C1 segment of cervical spinal cord (tissue), 14 donors: Measurements from ENCODE around the gene ADIPOR2.
"Not testable (repeated sequence)": the region's sequence is repeated elsewhere in the genome, so short reads cannot be mapped to it uniquely, and the experiment has no call there.

Experiments used
- DNase-seq, 14 donors: peaks; one replicate each; lab custom pipeline; 2025; lab: John Stamatoyannopoulos, UW

Gene ADIPOR2

GRCh38 chr12:1732914-1733313 is 42.0 kb downstream of the ADIPOR2 start:
- no peak for DNase-seq

- DNase-seq: not testable (repeated sequence)
Measured at GRCh38 chr12:1733712-1734111, 42.8 kb downstream of the ADIPOR2 start.

GRCh38 chr12:1737652-1738286 is 46.9 kb downstream of the ADIPOR2 start:
- no peak for DNase-seq

GRCh38 chr12:1738446-1738845 is 47.6 kb downstream of the ADIPOR2 start:
- DNase-seq: no peak

- no peak for DNase-seq
Measured at GRCh38 chr12:1739368-1739767, 48.5 kb downstream of the ADIPOR2 start.

- DNase-seq: no peak
Measured at GRCh38 chr12:1740161-1740948, 49.5 kb downstream of the ADIPOR2 start.

GRCh38 chr12:1741154-1741949 is 50.5 kb downstream of the ADIPOR2 start:
- no peak for DNase-seq

- no peak for DNase-seq
Measured at GRCh38 chr12:1744932-1745331, 54.1 kb downstream of the ADIPOR2 start.

- DNase-seq: no peak
Measured at GRCh38 chr12:1747609-1748008, 56.7 kb downstream of the ADIPOR2 start.

- DNase-seq: no peak
Measured at GRCh38 chr12:1749019-1749418, 58.1 kb downstream of the ADIPOR2 start.

- DNase-seq: no peak
Measured at GRCh38 chr12:1750300-1750699, 59.4 kb downstream of the ADIPOR2 start.

GRCh38 chr12:1758376-1758775 is 67.5 kb downstream of the ADIPOR2 start:
- no peak for DNase-seq

GRCh38 chr12:1758887-1759286 is 68.0 kb downstream of the ADIPOR2 start:
- DNase-seq: no peak

- no peak for DNase-seq
Measured at GRCh38 chr12:1760566-1761382, 69.9 kb downstream of the ADIPOR2 start.

GRCh38 chr12:1761857-1762256 is 71.0 kb downstream of the ADIPOR2 start:
- no peak for DNase-seq

- DNase-seq: no peak
Measured at GRCh38 chr12:1763153-1763552, 72.3 kb downstream of the ADIPOR2 start.

- no peak for DNase-seq
Measured at GRCh38 chr12:1766110-1766509, 75.2 kb downstream of the ADIPOR2 start.

GRCh38 chr12:1767407-1768090 is 76.7 kb downstream of the ADIPOR2 start:
- DNase-seq: no peak

- no peak for DNase-seq
Measured at GRCh38 chr12:1768615-1769014, 77.7 kb downstream of the ADIPOR2 start.

GRCh38 chr12:1769809-1770494 is 79.1 kb downstream of the ADIPOR2 start:
- no peak for DNase-seq
